Liver (tissue), 3 donors: Measurements from ENCODE around the gene LRP11.

Experiments
- EGR1 ChIP-seq, 2 donors: IDR thresholded peaks; 2 replicates each; pipeline ENCODE4 v1.6.1; 2016 to 2018; ENCODE audit warnings: antibody characterized with exemption in 2 of 2, low read depth in 2 of 2
- JUND ChIP-seq, 2 donors: IDR thresholded peaks; 2 replicates each; pipeline ENCODE4 v1.6.1; 2016; ENCODE audit warnings: antibody characterized with exemption in 2 of 2
- RAD21 ChIP-seq, 2 donors: IDR thresholded peaks; 2 replicates each; pipeline ENCODE4 v1.6.1; 2016; ENCODE audit warnings: antibody characterized with exemption in 2 of 2, mild to moderate bottlenecking in 2 of 2
- TAF1 ChIP-seq: conservative IDR thresholded peaks from 2 replicates; pipeline ENCODE4 v1.6.1; 2016; ENCODE audit warnings: antibody characterized with exemption, mild to moderate bottlenecking
- YY1 ChIP-seq: IDR thresholded peaks from 2 replicates; pipeline ENCODE4 v1.6.1; 2016; ENCODE audit warnings: antibody characterized with exemption, mild to moderate bottlenecking
- TF ChIP-seq, protein P1 (sequence below): fragments of 150-350 bp; IDR thresholded peaks from 2 replicates; pipeline ENCODE4 v1.5.1; 2017; ENCODE audit warnings: improper control_type of control experiment, low read depth, low read length; ENCODE audit not compliant: missing input control
- TF ChIP-seq, protein P2 (sequence below): IDR thresholded peaks from 2 replicates; pipeline ENCODE4 v1.6.1; 2016; ENCODE audit warnings: antibody characterized with exemption
- donor health status: healthy.
- donor health status: healthy.

GRCh38 chr6:149884617-149885016 lies 20.5 kb upstream of the LRP11 start:
- TF ChIP-seq, protein P1, sequence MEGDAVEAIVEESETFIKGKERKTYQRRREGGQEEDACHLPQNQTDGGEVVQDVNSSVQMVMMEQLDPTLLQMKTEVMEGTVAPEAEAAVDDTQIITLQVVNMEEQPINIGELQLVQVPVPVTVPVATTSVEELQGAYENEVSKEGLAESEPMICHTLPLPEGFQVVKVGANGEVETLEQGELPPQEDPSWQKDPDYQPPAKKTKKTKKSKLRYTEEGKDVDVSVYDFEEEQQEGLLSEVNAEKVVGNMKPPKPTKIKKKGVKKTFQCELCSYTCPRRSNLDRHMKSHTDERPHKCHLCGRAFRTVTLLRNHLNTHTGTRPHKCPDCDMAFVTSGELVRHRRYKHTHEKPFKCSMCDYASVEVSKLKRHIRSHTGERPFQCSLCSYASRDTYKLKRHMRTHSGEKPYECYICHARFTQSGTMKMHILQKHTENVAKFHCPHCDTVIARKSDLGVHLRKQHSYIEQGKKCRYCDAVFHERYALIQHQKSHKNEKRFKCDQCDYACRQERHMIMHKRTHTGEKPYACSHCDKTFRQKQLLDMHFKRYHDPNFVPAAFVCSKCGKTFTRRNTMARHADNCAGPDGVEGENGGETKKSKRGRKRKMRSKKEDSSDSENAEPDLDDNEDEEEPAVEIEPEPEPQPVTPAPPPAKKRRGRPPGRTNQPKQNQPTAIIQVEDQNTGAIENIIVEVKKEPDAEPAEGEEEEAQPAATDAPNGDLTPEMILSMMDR: no peak
- TF ChIP-seq EGR1 (IDR thresholded peaks at IDR 0.05; ENCODE audit: low read depth in 2 of 2): no peak
- no peak for TF ChIP-seq YY1
- TF ChIP-seq, protein P2, sequence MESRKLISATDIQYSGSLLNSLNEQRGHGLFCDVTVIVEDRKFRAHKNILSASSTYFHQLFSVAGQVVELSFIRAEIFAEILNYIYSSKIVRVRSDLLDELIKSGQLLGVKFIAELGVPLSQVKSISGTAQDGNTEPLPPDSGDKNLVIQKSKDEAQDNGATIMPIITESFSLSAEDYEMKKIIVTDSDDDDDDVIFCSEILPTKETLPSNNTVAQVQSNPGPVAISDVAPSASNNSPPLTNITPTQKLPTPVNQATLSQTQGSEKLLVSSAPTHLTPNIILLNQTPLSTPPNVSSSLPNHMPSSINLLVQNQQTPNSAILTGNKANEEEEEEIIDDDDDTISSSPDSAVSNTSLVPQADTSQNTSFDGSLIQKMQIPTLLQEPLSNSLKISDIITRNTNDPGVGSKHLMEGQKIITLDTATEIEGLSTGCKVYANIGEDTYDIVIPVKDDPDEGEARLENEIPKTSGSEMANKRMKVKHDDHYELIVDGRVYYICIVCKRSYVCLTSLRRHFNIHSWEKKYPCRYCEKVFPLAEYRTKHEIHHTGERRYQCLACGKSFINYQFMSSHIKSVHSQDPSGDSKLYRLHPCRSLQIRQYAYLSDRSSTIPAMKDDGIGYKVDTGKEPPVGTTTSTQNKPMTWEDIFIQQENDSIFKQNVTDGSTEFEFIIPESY: no peak
- TF ChIP-seq JUND (IDR thresholded peaks at IDR 0.05): no peak
- no peak for TF ChIP-seq TAF1
- TF ChIP-seq RAD21 (IDR thresholded peaks at IDR 0.05): no peak
